Fibroblast of lung (primary cell): ENCODE data around the gene ATP5PD. TPM values are rescaled to one million over a fixed set of nuclear protein-coding genes. Genes with fewer than 3 reads are reported as not detected.
"Not testable (repeated sequence)": the region's sequence is repeated elsewhere in the genome, so short reads cannot be mapped to it uniquely, and the experiment has no call there.

ENCODE experiments used
- DNase-seq, 2 donors: peaks; one replicate each; pipeline versions ENCODE4 v3.0.0 to v3.0.0-alpha.2; 2010; ENCODE audit warnings: low read depth in 2 of 2
- H2AFZ ChIP-seq: 2 replicates; pipeline ENCODE4 v1.5.1; 2012; ENCODE audit warnings: low read length, control low read depth, inconsistent platforms
- H3K27ac ChIP-seq: 2 replicates; pipeline ENCODE4 v1.5.1; 2011; ENCODE audit warnings: low read length, control low read depth; ENCODE audit not compliant: insufficient read depth
- H3K27me3 ChIP-seq: 2 replicates; pipeline ENCODE4 v1.5.1; 2011; ENCODE audit warnings: mild to moderate bottlenecking, low read length; ENCODE audit not compliant: control insufficient read depth, insufficient read depth
- H3K36me3 ChIP-seq: 2 replicates; pipeline ENCODE4 v1.5.1; 2011; ENCODE audit warnings: low read length; ENCODE audit not compliant: control insufficient read depth, insufficient read depth
- H3K4me1 ChIP-seq: 2 replicates; pipeline ENCODE4 v1.5.1; 2011; ENCODE audit warnings: low read length; ENCODE audit not compliant: control insufficient read depth, insufficient read depth; ENCODE audit errors: extremely low read depth
- H3K4me2 ChIP-seq: 2 replicates; pipeline ENCODE4 v1.5.1; 2011; ENCODE audit warnings: low read length, control low read depth; ENCODE audit not compliant: insufficient read depth; ENCODE audit errors: extremely low read depth
- H3K4me3 ChIP-seq, 4 experiments: fragments of 200-600 bp in 1 of 4; sonication (generic) in 1 of 4; replicated peaks in 1 of 4; 2 replicates each; pipeline ENCODE4 v1.5.1; 2011 to 2016; ENCODE audit warnings: low read length in 4 of 4, low read depth in 3 of 4, mild to moderate bottlenecking in 3 of 4, control low read depth in 2 of 4, inconsistent platforms in 1 of 4, mixed read lengths in 1 of 4; ENCODE audit not compliant: insufficient read depth in 1 of 4; ENCODE audit errors: control extremely low read depth in 1 of 4
- H3K79me2 ChIP-seq: 2 replicates; pipeline ENCODE4 v1.5.1; 2012; ENCODE audit warnings: mild to moderate bottlenecking, low read length, inconsistent platforms; ENCODE audit not compliant: control insufficient read depth, insufficient read depth
- H3K9ac ChIP-seq: 2 replicates; pipeline ENCODE4 v1.5.1; 2011; ENCODE audit warnings: mild to moderate bottlenecking, low read length, control low read depth; ENCODE audit not compliant: insufficient read depth
- H3K9me3 ChIP-seq: 2 replicates; pipeline ENCODE4 v1.5.1; 2012; ENCODE audit warnings: low read depth, low read length; ENCODE audit not compliant: control insufficient read depth, insufficient read depth
- H4K20me1 ChIP-seq: 2 replicates; pipeline ENCODE4 v1.5.1; 2011; ENCODE audit warnings: low read length; ENCODE audit not compliant: control insufficient read depth, insufficient read depth; ENCODE audit errors: extremely low read depth
- EZH2 ChIP-seq: IDR thresholded peaks from 2 replicates; pipeline ENCODE4 v1.5.1; 2012; ENCODE audit warnings: low read length, control low read depth, mild to moderate bottlenecking; ENCODE audit errors: missing control alignments
- polyA plus RNA-seq, 2 donors: library from polyadenylated mRNA; depleted of rRNA in 1 of 2; stranded (reverse) in 1 of 2; unstranded in 1 of 2; fragments of >200 nt; gene quantifications; 2 replicates each; pipeline ENCODE4 v1.2.1, GENCODE V29; 2011 to 2012; ENCODE audit warnings: missing spikeins in 1 of 2
- total RNA-seq: library from RNA; depleted of rRNA; stranded (reverse); fragments of >200 nt; gene quantifications from 2 replicates; pipeline ENCODE4 v1.2.1, GENCODE V29; 2014
- TF ChIP-seq, protein P1 (sequence below), 2 donors: IDR thresholded peaks in 1 of 2; conservative IDR thresholded peaks in 1 of 2; 1 replicate in 1 of 2; 2 replicates in 1 of 2; pipeline ENCODE4 v1.5.1; 2011 to 2012; ENCODE audit warnings: low read length in 2 of 2, control low read depth in 1 of 2, inconsistent platforms in 1 of 2, low read depth in 1 of 2, mild to moderate bottlenecking in 1 of 2

ATP5PD gene
- total and polyA plus RNA-seq, 2 donors (not counting 1 experiment from before 2014, with no cell fraction given), result 317 to 442 TPM

DNA sequence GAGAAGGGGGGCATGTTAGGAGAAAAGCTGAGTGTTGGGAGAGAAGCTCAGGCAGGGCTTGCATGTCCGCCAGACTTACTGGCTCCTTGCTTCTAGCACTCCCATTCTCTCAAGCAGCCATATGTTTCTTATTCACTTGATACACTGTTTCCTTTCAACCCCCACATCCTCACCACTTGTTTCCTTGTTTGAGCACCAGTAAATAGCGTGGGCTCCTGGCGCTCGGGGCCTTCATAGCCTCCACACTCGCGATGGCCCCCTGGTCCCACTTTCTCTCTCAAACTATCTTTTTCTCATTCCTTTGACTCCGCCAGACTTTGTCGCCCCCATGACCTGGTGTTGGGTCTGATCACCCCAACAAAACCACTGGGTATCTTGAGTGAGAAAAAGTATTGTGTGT is 16.6 kb downstream of the ATP5PD start:
- Histone ChIP-seq H3K79me2 (no peaks in the 10 kb centered on the region), H3K9me3 (no peaks in the 10 kb centered on the region), H3K4me2 (no peak overlapping the region), H3K36me3 (no peaks in the 10 kb centered on the region), H3K4me3 (no peak overlapping the region), H4K20me1 (no peaks in the 10 kb centered on the region), H3K9ac (no peak overlapping the region), H3K4me1 (peaks cover 2% of the 10 kb centered on the region), H3K27ac (no peak overlapping the region), H3K27me3 (no peaks in the 10 kb centered on the region), H2AFZ (no peak overlapping the region)
- DNase-seq, result no peak
- TF ChIP-seq EZH2, result no peak
- TF ChIP-seq, protein P1, sequence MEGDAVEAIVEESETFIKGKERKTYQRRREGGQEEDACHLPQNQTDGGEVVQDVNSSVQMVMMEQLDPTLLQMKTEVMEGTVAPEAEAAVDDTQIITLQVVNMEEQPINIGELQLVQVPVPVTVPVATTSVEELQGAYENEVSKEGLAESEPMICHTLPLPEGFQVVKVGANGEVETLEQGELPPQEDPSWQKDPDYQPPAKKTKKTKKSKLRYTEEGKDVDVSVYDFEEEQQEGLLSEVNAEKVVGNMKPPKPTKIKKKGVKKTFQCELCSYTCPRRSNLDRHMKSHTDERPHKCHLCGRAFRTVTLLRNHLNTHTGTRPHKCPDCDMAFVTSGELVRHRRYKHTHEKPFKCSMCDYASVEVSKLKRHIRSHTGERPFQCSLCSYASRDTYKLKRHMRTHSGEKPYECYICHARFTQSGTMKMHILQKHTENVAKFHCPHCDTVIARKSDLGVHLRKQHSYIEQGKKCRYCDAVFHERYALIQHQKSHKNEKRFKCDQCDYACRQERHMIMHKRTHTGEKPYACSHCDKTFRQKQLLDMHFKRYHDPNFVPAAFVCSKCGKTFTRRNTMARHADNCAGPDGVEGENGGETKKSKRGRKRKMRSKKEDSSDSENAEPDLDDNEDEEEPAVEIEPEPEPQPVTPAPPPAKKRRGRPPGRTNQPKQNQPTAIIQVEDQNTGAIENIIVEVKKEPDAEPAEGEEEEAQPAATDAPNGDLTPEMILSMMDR (conservative IDR thresholded peaks at IDR 0.05 in 1 of 2, IDR thresholded peaks at IDR 0.05 in 1 of 2; ENCODE audit: low read depth in 1 of 2, low read length in 2 of 2), result no peak

DNA sequence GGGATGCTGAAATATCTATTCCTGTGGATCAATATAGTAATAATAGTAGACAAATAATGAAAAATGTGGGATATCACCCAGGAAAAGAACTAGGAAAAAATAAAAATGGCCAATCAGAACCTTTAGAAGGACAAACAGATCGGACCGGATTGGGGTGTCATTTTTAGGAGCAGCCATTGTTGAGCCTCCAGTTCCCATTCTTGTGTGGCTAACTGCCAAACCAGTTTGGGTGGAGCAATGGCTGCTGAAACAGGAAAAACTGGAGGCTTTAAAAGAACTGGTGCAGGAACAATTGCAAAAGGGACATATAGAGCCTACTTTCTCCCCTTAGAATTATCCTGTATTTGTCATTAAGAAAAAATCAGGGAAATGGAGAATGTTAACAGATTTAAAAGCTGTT is 20.1 kb downstream of the ATP5PD start:
- not testable (repeated sequence) for H3K9me3 ChIP-seq, H3K4me1 ChIP-seq, H4K20me1 ChIP-seq, H2AFZ ChIP-seq, DNase-seq, H3K27me3 ChIP-seq, H3K9ac ChIP-seq, H3K79me2 ChIP-seq, H3K4me2 ChIP-seq, H3K27ac ChIP-seq, H3K36me3 ChIP-seq, H3K4me3 ChIP-seq

DNA sequence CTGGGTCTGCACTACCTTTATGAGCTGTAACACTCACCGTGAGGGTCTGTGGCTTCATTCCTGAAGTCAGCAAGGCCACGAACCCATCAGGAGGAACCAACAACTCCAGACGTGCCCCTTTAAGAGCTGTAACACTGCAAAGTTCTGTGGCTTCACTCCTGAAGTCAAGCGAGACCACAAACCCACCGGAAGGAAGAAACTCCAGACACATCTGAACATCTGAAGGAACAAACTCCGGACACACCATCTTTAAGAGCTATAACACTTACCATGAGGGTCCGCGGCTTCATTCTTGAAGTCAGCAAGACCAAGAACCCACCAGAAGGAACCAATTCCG is 21.4 kb downstream of the ATP5PD start:
- not testable (repeated sequence) for H3K9ac ChIP-seq, H2AFZ ChIP-seq, H3K79me2 ChIP-seq, H3K4me2 ChIP-seq, H3K27ac ChIP-seq, H3K27me3 ChIP-seq, DNase-seq, H3K4me3 ChIP-seq, H4K20me1 ChIP-seq, H3K4me1 ChIP-seq, H3K9me3 ChIP-seq
- peaks cover 11% of the 10 kb centered on the region for H3K36me3 ChIP-seq

DNA sequence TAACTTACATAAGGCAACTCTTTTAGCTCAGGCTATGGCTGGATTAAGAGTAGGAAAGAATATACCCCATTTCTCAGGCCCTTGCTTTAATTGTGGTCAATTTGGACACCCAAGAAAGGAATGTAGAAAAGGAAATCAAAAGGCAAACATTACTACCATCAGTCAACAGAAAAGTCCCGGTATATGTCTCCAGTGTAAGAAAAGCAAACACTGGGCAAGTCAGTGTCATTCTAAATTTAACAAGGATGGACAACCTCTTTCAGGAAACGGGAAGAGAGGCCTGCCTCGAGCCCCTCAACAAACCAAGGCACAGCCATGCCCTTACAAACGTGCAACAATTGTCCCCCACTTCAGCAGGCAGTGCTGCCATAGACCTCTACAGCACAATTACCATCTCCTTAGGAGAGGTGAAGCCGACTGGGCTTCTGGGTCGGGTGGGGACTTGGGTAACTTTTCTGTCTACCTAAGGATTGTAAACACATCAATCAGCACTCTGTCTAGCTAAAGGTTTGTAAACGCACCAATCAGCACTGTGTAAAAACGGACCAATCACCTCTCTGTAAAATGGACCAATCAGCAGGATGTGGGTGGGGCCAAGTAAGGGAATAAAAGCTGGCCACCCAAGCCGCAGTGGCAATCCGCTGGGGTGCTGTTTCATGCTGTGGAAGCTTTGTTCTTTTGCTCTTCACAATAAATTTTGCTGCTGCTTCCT is 21.9 kb downstream of the ATP5PD start:
- Histone ChIP-seq H3K4me3 (no peak overlapping the region), H3K27ac (no peak overlapping the region), H2AFZ (no peak overlapping the region), H3K79me2 (no peaks in the 10 kb centered on the region), H3K9me3 (no peaks in the 10 kb centered on the region), H4K20me1 (no peaks in the 10 kb centered on the region), H3K27me3 (no peaks in the 10 kb centered on the region), H3K9ac (no peak overlapping the region), H3K36me3 (peaks cover 13% of the 10 kb centered on the region), H3K4me2 (no peak overlapping the region), H3K4me1 (no peaks in the 10 kb centered on the region)
- TF ChIP-seq, protein P1 (conservative IDR thresholded peaks at IDR 0.05 in 1 of 2, IDR thresholded peaks at IDR 0.05 in 1 of 2; ENCODE audit: low read depth in 1 of 2, low read length in 2 of 2), result no peak
- no peak for TF ChIP-seq EZH2
- DNase-seq, result no peak
